ENCODE results near the gene TCEA3. TPM values are rescaled to one million over a fixed set of nuclear protein-coding genes. Genes with fewer than 3 reads are reported as not detected.
A peak's percentile ranks its signal among the peaks of the same experiment; 100 is the strongest.

Gene TCEA3
- total RNA-seq, 6 experiments from 2014 or later, result 6.0 to 8.4 (median 7.1) TPM

DNA sequence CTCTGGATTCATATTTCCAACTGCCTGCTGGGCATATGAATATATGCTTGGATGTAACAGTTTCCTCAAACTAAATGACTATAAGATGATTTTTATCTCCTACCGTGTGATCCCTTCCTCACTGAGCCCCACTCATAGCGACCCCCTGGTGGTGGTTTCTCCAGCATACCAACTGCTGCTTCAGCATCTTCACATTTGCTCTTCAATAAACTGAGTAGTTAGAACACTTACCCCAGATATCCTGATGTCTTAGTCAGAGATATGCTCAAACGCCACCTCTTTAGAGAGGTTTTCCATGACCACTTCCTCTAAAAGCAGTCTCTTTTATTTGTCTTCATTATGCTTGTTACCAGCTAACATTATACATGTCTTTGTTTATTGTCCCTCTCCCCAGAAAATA lies 70.3 kb downstream of the TCEA3 start:
- Mint-ChIP-seq H3K27me3 (ENCODE audit: insufficient read depth) (no peaks in the 10 kb centered on the region), H3K36me3 (ENCODE audit: low read depth) (peaks cover 28% of the 10 kb centered on the region), H3K9me3 (peaks cover 14% of the 10 kb centered on the region), H3K27ac (no peak overlapping the region), H3K4me1 (ENCODE audit: low read depth) (peaks cover 4% of the 10 kb centered on the region; the same call in 1 of the 2 replicates), H3K4me3 (no peak overlapping the region)
- TF ChIP-seq, protein P1, sequence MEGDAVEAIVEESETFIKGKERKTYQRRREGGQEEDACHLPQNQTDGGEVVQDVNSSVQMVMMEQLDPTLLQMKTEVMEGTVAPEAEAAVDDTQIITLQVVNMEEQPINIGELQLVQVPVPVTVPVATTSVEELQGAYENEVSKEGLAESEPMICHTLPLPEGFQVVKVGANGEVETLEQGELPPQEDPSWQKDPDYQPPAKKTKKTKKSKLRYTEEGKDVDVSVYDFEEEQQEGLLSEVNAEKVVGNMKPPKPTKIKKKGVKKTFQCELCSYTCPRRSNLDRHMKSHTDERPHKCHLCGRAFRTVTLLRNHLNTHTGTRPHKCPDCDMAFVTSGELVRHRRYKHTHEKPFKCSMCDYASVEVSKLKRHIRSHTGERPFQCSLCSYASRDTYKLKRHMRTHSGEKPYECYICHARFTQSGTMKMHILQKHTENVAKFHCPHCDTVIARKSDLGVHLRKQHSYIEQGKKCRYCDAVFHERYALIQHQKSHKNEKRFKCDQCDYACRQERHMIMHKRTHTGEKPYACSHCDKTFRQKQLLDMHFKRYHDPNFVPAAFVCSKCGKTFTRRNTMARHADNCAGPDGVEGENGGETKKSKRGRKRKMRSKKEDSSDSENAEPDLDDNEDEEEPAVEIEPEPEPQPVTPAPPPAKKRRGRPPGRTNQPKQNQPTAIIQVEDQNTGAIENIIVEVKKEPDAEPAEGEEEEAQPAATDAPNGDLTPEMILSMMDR (IDR thresholded peaks at IDR 0.05), result peak; percentile 39; the same call in 1 of the 2 replicates
- DNase-seq, result no peak

DNA sequence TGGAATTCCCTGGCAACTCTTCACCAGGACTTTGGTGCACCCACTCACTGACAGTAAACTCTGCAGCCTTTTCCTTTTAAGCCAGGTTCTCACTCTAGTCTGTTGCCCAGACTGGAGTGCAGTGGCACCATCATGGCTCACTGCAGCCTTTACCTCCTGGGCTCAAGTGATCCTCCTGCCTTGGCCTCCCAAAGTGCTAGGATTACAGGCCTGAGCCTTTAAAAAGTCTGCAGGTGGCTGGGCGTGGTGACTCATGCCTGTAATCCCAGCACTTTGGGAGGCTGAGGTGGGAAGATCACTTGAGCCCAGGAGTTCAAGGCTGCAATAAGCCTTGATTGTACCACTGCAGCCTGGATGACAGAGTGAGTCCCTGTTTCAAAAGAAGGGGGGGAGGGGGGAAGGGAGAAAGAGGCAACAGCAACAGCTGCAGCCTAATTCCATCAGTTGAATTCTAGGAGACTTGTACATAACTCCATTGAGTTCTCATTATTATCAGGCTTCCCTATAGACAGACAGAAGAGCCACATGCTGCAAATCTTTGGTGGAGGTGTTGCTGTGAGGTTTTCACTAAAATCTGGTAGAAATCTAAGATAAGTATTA lies 72.4 kb downstream of the TCEA3 start:
- TF ChIP-seq, protein P1 (IDR thresholded peaks at IDR 0.05), result no peak
- Mint-ChIP-seq H3K27ac (no peak overlapping the region), H3K27me3 (ENCODE audit: insufficient read depth) (no peaks in the 10 kb centered on the region; the same call in none of the 2 replicates), H3K4me1 (ENCODE audit: low read depth) (no peaks in the 10 kb centered on the region), H3K9me3 (no peaks in the 10 kb centered on the region), H3K4me3 (no peak overlapping the region), H3K36me3 (ENCODE audit: low read depth) (peaks cover 10% of the 10 kb centered on the region; the same call in 1 of the 2 replicates)
- DNase-seq, result no peak

DNA sequence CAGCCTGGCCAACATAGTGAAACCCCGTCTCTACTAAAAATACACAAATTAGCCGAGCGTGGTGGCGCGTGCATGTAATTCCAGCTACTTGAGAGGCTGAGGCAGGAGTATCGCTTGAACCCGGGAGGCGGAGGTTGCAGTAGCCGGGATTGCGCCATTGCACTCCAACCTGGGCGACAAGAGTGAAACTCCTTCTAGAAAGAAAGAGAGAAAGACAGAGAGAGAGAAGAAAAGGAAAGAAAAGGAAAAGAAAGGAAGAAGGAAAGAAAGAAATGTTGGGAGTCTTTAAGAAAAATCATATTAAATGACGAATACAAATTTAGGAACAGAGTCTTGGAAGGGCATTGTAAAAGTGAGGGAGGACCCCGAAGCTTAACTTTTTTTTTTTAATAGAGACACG lies 78.6 kb downstream of the TCEA3 start:
- TF ChIP-seq, protein P1 (IDR thresholded peaks at IDR 0.05), result no peak
- peaks cover 17% of the 10 kb centered on the region for H3K36me3 Mint-ChIP-seq (ENCODE audit: low read depth)
- H3K9me3 Mint-ChIP-seq, result no peaks in the 10 kb centered on the region
- peaks cover 26% of the 10 kb centered on the region for H3K4me1 Mint-ChIP-seq (ENCODE audit: low read depth)
- no peaks in the 10 kb centered on the region; the same call in none of the 2 replicates for H3K27me3 Mint-ChIP-seq (ENCODE audit: insufficient read depth)
- peak overlapping the region; percentile 43 for H3K27ac Mint-ChIP-seq
- no peak overlapping the region for H3K4me3 Mint-ChIP-seq
- no peak for DNase-seq

DNA sequence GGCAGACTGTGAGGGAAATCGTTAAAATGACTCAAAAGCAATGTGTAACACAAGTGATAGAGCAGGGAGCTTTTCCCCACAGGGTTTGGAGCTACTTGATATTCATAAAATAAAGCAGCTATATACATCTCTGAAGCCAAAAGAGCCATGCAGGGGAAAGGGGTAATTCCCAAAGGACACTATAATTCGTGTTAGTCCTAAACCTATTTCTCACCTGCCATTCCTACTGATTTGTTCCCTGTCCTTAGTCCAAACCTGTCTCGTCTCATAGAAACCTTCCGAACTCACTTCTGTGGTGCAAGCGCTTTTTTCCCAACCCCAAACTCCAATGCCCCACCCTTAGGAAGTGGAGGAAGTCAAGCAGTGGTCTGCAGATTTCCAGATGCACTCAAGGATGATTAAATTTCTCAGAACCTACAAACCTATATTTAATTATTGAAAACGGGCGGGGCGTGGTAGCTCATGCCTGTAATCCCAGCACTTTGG lies 79.5 kb downstream of the TCEA3 start:
- TF ChIP-seq, protein P1 (IDR thresholded peaks at IDR 0.05), result no peak
- Mint-ChIP-seq H3K4me1 (ENCODE audit: low read depth) (peaks cover 35% of the 10 kb centered on the region), H3K9me3 (no peaks in the 10 kb centered on the region)

DNA sequence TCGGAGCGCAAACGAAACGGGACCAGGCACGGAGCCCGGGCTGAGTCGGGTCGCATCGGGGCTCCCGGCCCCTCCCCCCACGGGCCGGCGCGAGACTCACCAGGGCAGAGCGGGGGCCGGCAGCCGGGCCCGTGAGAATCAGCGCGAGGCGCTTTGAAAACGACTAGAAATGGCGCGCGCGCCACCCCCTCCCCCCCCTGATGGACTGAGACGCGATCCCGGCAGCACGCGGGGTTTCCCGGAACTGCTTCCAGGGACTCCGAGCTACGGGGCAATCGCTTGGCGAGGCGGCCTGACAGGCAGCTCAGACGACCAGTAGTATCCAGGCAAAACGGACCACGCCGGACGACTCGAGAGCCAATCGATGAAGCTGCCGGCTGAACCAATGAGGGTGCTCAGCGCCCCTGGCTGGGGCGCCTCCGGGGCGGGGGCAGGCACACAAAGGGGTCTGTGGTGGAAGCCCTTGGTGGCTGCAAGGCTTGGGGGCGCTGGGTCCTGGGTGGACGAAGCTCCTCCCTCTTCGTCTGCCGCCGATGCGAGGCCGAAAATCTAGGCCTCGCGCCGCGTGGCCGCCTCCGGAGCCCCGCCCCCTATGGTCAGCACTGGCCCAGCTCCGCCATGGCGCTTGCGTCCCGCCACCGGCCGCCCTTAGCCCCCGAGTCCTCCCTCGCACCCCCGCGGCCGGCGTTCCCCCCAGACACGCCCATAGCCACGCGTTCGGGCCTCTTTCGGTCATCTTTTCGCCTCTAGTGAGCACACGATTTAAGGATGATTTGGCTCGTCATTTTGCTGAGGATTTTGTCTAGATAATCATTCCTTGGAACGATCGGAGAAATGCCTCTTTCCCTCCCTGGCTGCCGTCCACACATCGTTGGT lies 80.2 kb downstream of the TCEA3 start, which contains the start of gene HNRNPR:
HNRNPR (minus strand) TSS at position 174 of the 876 bp plus-strand sequence. CDS start 3,276 bp downstream, outside the sequence.
- Mint-ChIP-seq H3K27me3 (ENCODE audit: insufficient read depth) (no peaks in the 10 kb centered on the region; the same call in none of the 2 replicates), H3K4me1 (ENCODE audit: low read depth) (peaks cover 42% of the 10 kb centered on the region), H3K4me3 (peak within 1 kb of the TSS; percentile 95), H3K36me3 (ENCODE audit: low read depth) (peaks cover 22% of the 10 kb centered on the region), H3K9me3 (no peaks in the 10 kb centered on the region), H3K27ac (peak within 1 kb of the TSS; percentile 99)
- TF ChIP-seq, protein P1 (IDR thresholded peaks at IDR 0.05), result peak; percentile 30; the same call in 1 of the 2 replicates
- DNase-seq, result peak; percentile 100

More for the DNA sequence above, 79.5 kb downstream of the TCEA3 start:
- H3K27me3 Mint-ChIP-seq (ENCODE audit: insufficient read depth), result no peaks in the 10 kb centered on the region; the same call in none of the 2 replicates
- H3K36me3 Mint-ChIP-seq (ENCODE audit: low read depth), result peaks cover 17% of the 10 kb centered on the region
- H3K27ac Mint-ChIP-seq, result peak overlapping the region; percentile 99
- peak overlapping the region; percentile 95 for H3K4me3 Mint-ChIP-seq
- DNase-seq, result no peak

All from HFFc6 (cell line).